GM19193 (cell line): ENCODE data around the gene ENTREP1.

Source experiments
- POLR2A ChIP-seq: IDR thresholded peaks from 4 replicates; pipeline ENCODE4 v1.6.1; 2011; ENCODE audit not compliant: insufficient read depth, insufficient read length; ENCODE audit errors: extremely low read depth

ENTREP1 gene

GRCh38 chr9:69377981-69378380 lies 53.0 kb downstream of the ENTREP1 start:
- TF ChIP-seq POLR2A, result no peak

- no peak for TF ChIP-seq POLR2A
Observed at GRCh38 chr9:69379270-69379982, 54.4 kb downstream of the ENTREP1 start.

- no peak for TF ChIP-seq POLR2A
Observed at GRCh38 chr9:69380301-69380700, 55.3 kb downstream of the ENTREP1 start.

- no peak for TF ChIP-seq POLR2A
Observed at GRCh38 chr9:69380811-69381210, 55.8 kb downstream of the ENTREP1 start.

- no peak for TF ChIP-seq POLR2A
Observed at GRCh38 chr9:69382135-69382534, 57.1 kb downstream of the ENTREP1 start.

GRCh38 chr9:69385581-69386033 lies 60.6 kb downstream of the ENTREP1 start:
- no peak for TF ChIP-seq POLR2A

- no peak for TF ChIP-seq POLR2A
Observed at GRCh38 chr9:69386651-69387050, 61.6 kb downstream of the ENTREP1 start.

GRCh38 chr9:69388596-69388995 lies 63.6 kb downstream of the ENTREP1 start:
- no peak for TF ChIP-seq POLR2A

- no peak for TF ChIP-seq POLR2A
Observed at GRCh38 chr9:69389437-69389995, 64.5 kb downstream of the ENTREP1 start.

GRCh38 chr9:69391487-69391886 lies 66.5 kb downstream of the ENTREP1 start:
- no peak for TF ChIP-seq POLR2A

GRCh38 chr9:69391946-69392345 lies 66.9 kb downstream of the ENTREP1 start:
- TF ChIP-seq POLR2A, result no peak

GRCh38 chr9:69392826-69393225 lies 67.8 kb downstream of the ENTREP1 start:
- TF ChIP-seq POLR2A, result no peak

- TF ChIP-seq POLR2A, result no peak
Observed at GRCh38 chr9:69393425-69393824, 68.4 kb downstream of the ENTREP1 start.

- no peak for TF ChIP-seq POLR2A
Observed at GRCh38 chr9:69395718-69396117, 70.7 kb downstream of the ENTREP1 start.

- TF ChIP-seq POLR2A, result no peak
Observed at GRCh38 chr9:69396759-69397158, 71.7 kb downstream of the ENTREP1 start.
